DMS79 treated with DMSO at 0.1 percent for 48 hours (cell line): ENCODE results near the gene PPFIBP2.

Experiments used
- DNase-seq: peaks from one replicate; lab custom pipeline; 2025; lab: John Stamatoyannopoulos, UW

PPFIBP2 gene

GRCh38 chr11:7696424-7696823 lies 182.6 kb downstream of the PPFIBP2 start:
- no peak for DNase-seq
